HG03432 (cell line): ENCODE measurements around the gene MND1.
"Not testable (repeated sequence)": the region's sequence is repeated elsewhere in the genome, so short reads cannot be mapped to it uniquely, and the experiment has no call there.

ENCODE experiments used
- ATAC-seq: cut with Tn5 transposase; IDR thresholded peaks from one replicate; pipeline ENCODE4 v1.9.1; 2021; ENCODE audit warnings: mild to moderate bottlenecking, moderate library complexity; ENCODE audit not compliant: unreplicated experiment

Gene MND1

DNA sequence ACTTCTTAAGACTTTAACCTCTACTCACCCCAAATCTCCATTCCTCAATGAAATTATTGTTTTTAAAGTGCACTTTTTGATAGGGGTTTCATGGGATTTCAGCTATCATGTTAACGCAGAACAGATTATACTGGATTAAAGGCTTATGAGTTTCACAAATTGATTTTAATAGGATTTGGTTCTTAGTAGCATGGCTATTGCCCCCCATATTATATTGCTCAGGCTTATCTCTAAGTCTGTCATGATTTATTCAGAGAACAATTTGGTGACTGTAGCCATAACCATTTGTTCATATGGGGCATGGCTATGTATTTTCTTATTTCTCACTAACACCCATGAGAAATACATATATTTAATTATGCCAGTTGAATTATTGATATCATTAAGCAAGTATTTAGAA, 57.0 kb downstream of the MND1 start:
- ATAC-seq, result no peak

GRCh38 chr4:153402366-153402765, 57.9 kb downstream of the MND1 start:
- no peak for ATAC-seq

DNA sequence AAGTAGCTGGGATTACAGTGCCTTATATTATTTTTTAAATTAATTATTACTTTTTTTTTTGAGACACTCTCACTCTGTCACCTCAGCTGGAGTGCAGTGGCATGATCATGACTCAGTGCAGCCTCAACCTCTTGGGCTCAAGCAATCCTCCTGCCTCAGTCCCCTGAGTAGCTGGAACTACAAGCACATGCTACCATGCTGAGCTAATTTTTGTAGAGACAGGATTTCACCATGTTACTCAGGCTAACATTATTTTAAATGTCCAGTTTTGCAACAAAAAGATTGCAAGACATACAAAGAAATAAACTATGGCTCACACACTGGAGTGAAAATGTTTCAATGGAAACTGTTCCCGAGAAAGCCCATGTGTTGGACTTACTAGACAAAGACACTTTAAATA, 59.2 kb downstream of the MND1 start:
- ATAC-seq, result no peak

DNA sequence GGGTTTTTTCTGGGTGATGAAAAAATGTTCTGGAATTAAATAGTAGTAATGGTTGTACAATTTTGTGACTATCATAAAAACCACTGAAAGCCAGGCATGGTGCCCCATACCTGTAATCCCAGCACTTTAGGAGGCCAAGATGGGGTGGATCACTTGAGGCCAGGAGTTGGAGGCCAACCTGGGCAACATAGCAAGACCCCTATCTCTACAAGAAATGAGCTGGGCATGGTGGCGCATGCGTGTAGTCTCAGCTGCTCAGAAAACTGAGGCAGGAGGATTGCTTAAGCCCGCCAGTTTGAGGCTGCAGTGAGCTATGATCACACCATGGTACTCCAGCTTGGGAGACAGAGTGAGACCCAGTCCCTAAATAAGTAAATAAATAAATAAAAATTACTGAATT, 63.4 kb downstream of the MND1 start:
- no peak for ATAC-seq

DNA sequence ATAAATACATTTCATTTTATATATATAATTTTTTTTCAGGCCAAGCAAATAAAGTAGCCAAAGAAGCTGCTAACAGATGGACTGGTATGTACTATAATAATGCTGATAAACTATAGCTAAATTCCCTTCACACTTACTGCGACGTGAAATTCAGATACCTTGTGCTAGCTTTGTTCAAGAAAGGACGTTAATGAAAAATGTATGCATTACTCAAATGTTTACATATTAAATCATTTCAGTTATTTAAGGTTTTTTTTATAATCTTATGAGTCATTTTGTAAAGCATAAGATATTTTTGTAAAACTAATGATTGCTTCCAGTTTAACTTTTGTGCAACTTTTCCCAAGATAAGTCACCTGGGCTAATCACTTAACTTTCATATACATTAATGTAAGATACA, 64.4 kb downstream of the MND1 start:
- no peak for ATAC-seq

DNA sequence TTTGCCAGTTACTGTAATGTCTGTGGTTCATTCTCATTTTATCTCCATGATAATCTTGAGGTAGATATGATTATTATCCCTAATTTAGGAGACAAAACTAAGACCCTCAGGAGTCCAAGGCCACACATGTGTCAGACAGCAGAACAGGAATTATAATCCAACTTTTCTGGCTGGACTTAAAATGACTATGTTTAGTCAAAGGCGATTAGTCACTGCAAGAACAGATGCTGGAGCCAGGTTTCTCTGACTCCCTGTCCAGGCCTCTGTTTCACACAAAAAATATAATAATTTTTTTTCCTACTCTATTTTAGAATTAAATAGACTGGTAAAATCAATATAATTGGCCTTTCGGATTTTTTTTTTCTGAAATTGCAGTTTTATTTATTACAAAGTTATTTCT, 64.9 kb downstream of the MND1 start:
- no peak for ATAC-seq

- ATAC-seq, result no peak
These were observed 65.5 kb downstream of the MND1 start for GRCh38 chr4:153409924-153410501.

- no peak for ATAC-seq
These were observed 69.4 kb downstream of the MND1 start for GRCh38 chr4:153413842-153414241.

GRCh38 chr4:153416456-153416855, 72.0 kb downstream of the MND1 start:
- not testable (repeated sequence) for ATAC-seq

DNA sequence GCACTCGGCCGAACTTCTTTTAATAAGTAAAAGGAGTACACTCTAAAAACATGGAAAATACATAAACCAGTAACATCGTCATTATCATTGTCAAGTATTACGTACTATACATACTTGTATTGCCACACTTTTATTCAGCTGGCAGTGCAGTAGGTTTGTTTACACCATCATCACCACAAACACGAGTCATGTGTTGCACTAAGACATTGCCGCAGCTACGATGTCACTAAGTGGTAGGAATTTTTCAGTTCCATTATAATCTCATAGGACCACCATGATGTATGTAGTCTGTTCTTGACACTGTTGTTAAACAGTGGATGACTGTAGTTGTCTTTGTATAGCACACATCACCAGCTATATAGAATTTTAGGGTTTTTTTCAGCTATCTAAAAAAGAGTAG, 73.6 kb downstream of the MND1 start:
- ATAC-seq, result no peak

- no peak for ATAC-seq
These were observed 74.1 kb downstream of the MND1 start for GRCh38 chr4:153418558-153418957.

DNA sequence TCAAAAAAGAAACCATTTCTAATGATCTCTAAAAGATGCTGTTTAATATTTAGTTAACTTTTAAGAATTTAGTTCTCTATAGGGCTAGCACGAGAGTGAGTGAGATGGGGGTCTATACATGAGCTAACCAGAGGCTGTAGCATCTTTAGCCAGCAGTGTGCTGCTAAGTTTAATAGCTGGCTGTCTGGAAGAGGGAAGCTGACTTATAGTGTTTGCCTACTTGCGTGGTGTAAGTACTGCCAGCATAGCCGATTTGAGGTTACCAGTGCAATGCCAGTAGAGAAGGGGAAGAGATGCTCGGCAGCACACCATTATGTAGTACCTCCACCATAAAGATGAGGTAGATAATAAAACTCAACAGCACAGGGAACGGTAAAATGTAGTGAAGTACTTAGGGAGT, 74.5 kb downstream of the MND1 start:
- no peak for ATAC-seq

GRCh38 chr4:153419673-153420278, 75.3 kb downstream of the MND1 start:
- ATAC-seq, result no peak

GRCh38 chr4:153420361-153420760, 75.9 kb downstream of the MND1 start:
- no peak for ATAC-seq

DNA sequence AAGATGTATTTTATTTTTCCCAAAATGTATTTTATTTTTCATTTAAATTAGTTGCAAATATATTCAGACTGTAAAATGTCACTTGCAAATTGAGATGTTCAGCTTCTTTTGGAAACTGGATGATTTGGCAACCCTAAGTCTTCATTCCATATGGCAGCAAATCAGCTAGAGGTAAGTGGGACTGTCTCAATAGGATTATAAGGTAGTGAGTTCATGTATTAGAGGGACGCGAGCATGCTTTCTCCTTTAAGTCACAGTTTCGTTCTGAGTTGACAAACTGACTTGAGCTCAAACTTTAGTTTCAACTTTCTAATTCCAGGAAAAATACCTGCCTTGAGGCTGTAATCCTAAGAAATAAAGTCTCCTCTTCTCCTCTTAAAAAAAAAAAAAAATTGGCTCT, 77.5 kb downstream of the MND1 start:
- ATAC-seq, result peak; percentile 72

DNA sequence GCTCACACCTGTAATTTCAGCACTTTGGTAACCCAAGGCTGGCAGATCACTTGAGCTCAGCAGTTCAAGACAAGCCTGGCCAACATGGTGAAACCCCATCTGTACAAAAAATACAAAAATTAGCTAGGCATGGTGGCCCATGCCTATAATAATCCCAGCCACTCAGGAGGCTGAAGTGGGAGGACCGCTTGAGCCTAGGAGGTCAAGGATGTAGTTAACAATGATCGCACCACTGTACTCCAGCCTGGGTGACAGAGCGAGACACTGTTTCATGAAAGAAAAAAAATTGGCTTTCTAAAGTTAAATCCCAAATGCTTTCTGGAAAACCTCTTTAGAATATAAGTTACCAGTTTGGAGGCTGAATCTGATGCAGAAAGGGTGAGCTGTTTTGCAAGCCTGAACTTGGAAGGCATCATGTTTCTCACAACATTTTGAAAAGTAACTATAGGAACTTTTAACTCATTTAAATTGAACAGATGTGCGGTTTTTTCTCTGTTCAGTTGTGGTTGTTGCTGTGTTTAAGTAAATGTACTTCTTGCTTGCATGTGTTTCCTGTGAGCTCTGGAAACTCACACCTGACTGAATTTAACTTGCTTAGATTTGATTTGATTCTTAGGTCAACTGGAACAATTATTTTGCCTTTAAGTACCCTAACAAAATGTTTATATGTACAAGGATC, 81.9 kb downstream of the MND1 start:
- peak; percentile 74 for ATAC-seq

GRCh38 chr4:153427363-153428071, 83.0 kb downstream of the MND1 start:
- ATAC-seq, result no peak

DNA sequence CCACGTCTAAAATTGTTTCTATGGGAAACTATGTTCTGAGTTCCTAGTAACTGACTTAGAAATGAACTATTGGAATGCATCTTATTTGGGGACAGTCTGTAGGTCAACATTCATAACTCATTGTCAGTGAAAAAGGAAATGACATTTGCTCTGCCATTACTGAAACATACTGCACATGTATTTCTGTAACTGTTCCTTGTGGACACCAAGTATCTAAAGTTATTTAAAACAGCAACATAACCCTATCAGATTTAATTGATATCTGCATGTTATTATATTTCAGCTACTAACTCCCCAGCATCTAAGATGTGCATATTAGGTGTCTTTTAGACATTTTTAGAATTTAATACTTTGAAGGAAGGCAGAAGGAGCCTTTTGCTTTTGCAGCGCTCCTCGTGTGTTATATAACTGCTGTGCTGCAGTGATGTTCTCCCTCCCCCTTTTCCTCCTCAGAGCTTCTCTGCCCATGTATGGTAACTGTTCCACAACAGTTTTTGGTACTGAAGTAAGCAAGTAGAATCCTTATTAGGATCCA, 84.5 kb downstream of the MND1 start:
- ATAC-seq, result no peak

GRCh38 chr4:153432965-153433753, 88.7 kb downstream of the MND1 start:
- ATAC-seq, result peak; percentile 96

- ATAC-seq, result peak; percentile 7
These were observed 89.2 kb downstream of the MND1 start for GRCh38 chr4:153433754-153434105.

DNA sequence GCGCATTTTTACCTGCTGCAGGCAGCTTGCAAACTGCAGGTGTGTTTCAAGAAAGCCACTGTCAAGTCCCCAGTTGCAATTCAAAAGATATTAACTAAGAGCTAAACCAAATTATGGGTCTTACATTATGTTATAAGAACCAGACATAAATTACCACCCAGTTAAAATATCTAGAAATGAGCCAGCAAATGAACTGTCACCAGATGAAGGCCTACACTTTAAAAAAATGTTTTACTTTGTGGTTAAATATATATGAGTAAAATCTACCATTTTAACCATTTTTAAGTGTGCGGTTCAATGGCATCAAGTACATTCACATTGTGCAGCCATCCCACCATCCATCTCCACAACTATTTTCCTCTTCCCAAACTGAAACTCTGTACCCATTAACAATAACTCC, 89.7 kb downstream of the MND1 start:
- ATAC-seq, result no peak
